Upper lobe of left lung (tissue), 4 donors: Measurements from ENCODE around the gene NAA15.
"Not testable (repeated sequence)": the region's sequence is repeated elsewhere in the genome, so short reads cannot be mapped to it uniquely, and the experiment has no call there.

ENCODE experiments used
- CTCF ChIP-seq, 6 experiments: fragments of 450-650 bp in 4 of 6; fragments of 200-600 bp in 2 of 6; sonication (generic) in 2 of 6; IDR thresholded peaks; one replicate each; pipeline ENCODE4 v1.5.1; 2016 to 2019; ENCODE audit warnings: antibody characterized with exemption in 6 of 6
- POLR2A ChIP-seq, 4 donors: fragments of 450-650 bp; IDR thresholded peaks; one replicate each; pipeline ENCODE4 v1.5.1; 2016 to 2017; ENCODE audit warnings: antibody characterized with exemption in 4 of 4, mild to moderate bottlenecking in 2 of 4
- POLR2AphosphoS5 ChIP-seq, 2 donors: sonication (generic); formaldehyde crosslinking; IDR thresholded peaks; one replicate each; pipeline ENCODE4 v1.5.1; 2017; ENCODE audit warnings: antibody characterized with exemption in 2 of 2

GRCh38 chr4:139414671-139415210 is 113.4 kb downstream of the NAA15 start:
- not testable (repeated sequence) for TF ChIP-seq CTCF, POLR2AphosphoS5, POLR2A (IDR thresholded peaks at IDR 0.05)
